GM18526 (cell line): Measurements from ENCODE around the gene RAB37.

ENCODE experiments used
- POLR2A ChIP-seq: IDR thresholded peaks from 3 replicates; pipeline ENCODE4 v1.6.1; 2011; ENCODE audit not compliant: insufficient read length; ENCODE audit errors: extremely low read depth

Gene RAB37

DNA sequence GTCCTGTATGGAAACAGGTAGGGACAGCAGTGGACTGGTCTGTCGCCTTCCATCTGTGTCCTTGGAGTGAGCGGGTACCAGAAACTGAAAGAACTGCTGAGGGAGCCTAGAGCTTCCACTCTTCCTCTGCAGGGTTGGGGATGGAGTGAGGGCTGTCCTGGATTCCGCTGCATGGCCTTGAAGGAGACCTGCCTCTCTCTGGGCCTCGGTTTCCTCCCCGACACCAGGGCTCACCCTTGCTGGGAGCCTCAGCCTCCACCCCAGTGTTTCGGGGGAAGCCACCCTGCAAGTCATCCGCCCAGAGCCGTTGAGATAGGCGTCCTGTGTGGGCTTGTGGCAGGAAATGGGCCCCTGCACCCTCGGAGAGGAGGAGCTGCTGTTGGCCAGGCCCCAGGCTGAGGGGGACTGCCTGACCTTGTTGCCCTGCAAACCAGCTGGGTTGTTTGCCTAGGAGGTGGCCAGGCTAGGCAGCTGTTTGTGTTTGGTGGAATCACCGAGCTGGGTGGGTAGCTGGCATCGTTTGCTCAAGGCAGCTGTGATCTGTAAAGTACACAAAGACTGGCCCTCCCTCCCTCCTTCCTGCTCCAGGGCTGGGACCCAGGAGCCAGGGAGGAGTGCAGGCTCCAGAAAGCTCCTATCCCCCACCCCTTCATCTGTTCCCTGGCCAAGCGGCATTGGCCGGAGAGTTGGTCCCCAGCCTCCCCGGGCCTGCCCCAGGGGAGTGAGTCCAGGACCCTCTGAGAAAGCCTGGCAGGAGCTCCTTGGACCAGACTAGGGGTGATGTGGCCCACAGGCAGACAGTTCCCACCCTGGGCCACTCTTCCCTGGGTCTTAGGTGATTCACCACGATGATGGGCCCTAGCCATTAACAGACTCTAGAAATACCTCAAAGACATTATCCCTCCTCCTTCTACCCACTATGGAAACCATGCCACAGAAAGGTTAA lies 1.3 kb downstream of the RAB37 start:
- no peak for TF ChIP-seq POLR2A

DNA sequence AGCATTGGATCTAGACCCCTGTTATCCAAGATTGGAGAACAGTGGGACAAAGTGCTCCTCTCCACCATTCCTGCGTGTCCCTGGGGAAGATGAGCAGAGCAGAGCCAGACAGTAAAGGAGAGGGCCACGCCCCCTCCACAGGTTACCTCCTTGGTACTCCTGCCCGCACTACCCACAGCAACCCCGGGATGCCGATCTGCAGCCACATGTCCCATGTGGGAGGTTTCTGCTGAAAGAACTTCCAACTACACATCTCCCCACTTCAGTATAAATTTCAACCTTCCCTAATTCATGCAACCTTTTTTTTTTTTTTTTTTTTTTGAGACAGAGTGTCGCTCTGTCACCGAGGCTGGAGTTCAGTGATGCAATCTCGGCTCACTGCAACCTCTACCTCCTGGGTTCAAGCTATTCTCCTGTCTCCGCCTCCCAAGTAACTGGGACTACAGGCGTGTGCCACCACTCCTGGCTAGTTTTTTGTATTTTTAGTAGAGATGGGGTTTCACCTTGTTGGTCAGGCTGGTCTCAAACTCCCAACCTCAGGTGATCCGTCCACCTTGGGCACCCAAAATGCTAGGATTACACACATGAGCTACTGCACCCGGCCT lies 2.3 kb downstream of the RAB37 start:
- no peak for TF ChIP-seq POLR2A

DNA sequence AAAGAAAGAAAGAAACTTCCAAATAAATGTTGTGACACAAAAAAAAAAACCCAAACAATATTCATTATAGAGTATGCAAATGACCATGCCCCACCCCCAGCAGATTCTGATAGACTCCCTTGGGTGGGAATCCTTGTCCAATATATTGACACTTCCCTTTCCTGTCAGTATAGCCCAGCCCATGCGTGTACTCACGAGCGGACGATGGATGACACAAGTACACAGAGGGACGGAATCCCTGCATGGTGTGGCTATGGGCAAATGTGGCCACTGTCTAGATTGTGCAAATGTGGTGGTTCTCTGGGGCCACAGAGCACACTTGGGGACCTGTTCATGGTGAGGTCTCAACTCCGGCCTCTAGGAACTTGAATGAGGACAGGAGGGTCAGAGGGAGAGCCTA lies 3.1 kb downstream of the RAB37 start:
- TF ChIP-seq POLR2A, result no peak

GRCh38 chr17:74740641-74741387 lies 3.8 kb downstream of the RAB37 start:
- TF ChIP-seq POLR2A, result no peak

DNA sequence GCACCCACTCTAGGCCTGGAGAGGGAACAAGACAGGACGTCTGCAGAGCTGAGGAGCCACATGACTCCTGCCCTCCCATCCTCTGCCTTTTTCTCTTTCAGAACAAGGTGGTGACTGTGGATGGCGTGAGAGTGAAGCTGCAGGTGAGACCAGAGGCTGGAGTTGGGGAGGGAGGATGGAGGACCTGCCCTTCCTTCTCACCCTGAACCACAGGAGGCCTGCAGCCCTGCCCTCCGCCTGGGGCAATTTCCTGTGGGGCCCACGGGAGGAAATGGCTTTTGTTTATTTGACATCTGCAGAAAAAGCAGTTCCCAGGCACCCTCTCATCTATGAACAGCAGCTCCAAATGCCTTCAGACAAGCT lies 5.1 kb downstream of the RAB37 start:
- no peak for TF ChIP-seq POLR2A

DNA sequence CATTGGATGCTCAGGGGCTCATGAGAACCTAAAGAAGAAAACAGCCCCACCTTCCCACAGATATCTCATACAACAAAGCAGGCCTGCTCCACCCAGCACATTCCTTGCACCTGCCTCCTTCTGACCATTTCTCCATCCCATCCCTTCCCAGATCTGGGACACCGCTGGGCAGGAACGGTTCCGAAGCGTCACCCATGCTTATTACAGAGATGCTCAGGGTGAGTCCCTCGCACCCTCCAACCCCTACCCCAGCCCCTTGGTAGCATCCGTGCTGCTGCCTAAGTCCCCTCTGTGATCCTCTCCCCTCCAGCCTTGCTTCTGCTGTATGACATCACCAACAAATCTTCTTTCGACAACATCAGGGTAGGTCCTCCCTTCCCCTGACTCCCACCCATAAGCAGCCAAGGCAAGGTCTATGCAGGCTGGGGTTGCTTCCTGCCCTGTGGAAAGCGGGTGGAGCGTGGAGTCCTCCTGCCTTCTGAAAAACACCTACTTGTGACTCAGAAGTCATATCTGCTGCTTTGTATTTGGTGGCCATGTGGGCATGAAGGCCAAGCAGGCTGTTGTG lies 6.0 kb downstream of the RAB37 start:
- no peak for TF ChIP-seq POLR2A

GRCh38 chr17:74743755-74744154 lies 6.7 kb downstream of the RAB37 start:
- TF ChIP-seq POLR2A, result no peak

DNA sequence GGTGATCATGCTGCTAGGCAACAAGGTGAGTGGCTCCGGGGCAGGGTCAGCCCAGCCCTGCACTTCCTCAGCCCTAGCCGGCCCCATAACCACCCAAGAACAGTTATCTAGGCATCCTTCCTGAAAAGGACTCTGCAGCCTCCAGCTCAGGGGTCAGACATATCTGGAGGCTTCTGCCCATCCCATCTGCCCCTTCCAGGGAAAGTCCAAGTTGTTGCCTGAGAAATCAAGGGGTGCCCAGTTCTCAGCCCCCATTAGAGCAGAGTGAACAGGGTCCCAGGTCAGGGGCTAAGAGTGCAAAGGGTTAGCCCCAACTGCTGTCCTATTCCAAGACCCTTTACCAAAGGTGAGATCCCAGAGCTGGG lies 7.3 kb downstream of the RAB37 start:
- TF ChIP-seq POLR2A, result no peak

GRCh38 chr17:74744714-74745547 lies 7.9 kb downstream of the RAB37 start:
- no peak for TF ChIP-seq POLR2A

GRCh38 chr17:74745548-74746177 lies 8.6 kb downstream of the RAB37 start:
- no peak for TF ChIP-seq POLR2A

DNA sequence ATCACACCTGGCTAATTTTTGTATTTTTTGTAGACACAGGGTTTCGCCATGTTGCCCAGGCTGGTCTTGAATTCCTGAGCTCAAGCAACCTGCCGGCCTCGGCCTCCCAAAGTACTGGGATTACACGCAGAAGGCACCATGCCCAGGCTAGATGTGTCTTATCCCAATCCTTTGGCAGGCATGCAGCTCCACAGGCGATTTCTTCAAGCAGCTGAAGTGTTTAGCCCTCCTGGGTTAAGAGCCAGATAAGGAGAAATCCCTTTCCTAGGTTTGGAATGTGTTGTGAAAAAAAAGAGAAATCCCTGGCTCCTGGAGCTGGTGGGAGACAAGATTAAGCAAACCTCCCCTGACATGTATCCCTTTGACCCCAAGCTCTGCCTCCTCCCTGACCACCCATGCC lies 9.3 kb downstream of the RAB37 start:
- no peak for TF ChIP-seq POLR2A

DNA sequence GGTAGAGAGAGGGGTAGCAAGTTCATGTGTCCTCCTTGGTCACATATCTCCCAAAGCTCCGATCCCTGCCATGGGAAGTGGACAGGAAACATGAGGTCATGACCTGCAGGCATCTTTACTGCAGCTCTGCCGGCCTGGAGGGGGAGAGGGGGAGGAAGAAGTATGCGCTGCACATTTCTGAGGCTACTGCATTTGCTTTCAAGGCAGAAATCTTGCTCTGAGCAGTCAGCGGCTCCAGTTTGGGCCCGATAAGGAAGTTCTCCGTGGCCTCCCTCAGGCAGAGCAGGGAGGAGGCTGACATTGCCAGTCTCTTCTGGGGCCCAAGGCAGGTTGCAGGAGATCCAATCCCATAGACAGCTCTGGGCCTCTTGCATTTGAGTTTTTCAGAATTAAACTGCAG lies 9.9 kb downstream of the RAB37 start:
- TF ChIP-seq POLR2A, result no peak

DNA sequence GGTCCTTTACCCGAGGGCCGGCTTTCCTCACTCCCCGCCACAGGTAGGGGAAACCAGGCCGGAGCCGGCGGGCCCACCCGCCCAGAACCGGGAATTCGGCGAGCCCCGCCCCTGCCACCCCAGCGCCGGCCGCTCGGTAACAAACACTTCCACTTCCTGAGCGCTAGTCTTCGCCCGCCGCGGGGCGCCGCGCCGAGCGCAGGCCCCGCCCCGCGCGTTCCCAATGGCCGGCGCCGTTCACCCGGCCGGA lies 11.1 kb downstream of the RAB37 start:
- no peak for TF ChIP-seq POLR2A

DNA sequence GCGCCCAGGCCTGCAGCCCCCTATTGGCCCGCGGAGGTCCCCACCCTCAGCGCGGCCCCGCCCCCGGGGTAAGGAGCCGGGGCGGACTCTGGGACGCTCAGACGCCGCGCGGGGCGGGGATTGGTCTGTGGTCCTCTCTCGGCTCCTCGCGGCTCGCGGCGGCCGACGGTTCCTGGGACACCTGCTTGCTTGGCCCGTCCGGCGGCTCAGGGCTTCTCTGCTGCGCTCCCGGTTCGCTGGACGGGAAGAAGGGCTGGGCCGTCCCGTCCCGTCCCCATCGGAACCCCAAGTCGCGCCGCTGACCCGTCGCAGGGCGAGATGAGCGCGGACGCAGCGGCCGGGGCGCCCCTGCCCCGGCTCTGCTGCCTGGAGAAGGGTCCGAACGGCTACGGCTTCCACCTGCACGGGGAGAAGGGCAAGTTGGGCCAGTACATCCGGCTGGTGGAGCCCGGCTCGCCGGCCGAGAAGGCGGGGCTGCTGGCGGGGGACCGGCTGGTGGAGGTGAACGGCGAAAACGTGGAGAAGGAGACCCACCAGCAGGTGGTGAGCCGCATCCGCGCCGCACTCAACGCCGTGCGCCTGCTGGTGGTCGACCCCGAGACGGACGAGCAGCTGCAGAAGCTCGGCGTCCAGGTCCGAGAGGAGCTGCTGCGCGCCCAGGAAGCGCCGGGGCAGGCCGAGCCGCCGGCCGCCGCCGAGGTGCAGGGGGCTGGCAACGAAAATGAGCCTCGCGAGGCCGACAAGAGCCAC lies 11.6 kb downstream of the RAB37 start, which contains the start of gene NHERF1:
Gene NHERF1 (plus strand): TSS at position 100 of the 750 bp plus-strand sequence. CDS start 219 bp downstream, at position 319.
- peak; percentile 99 for TF ChIP-seq POLR2A
